Adrenal gland (tissue), 5 donors: ENCODE results near the gene ATRAID.
"Not testable (repeated sequence)": the region's sequence is repeated elsewhere in the genome, so short reads cannot be mapped to it uniquely, and the experiment has no call there.

Source experiments
- CTCF ChIP-seq, 6 experiments: fragments of 450-650 bp in 4 of 6; fragments of 200-600 bp in 2 of 6; sonication (generic) in 1 of 6; IDR thresholded peaks; 1 replicate in 5 of 6; 2 replicates in 1 of 6; pipeline versions ENCODE4 v1.5.1 to v1.8.0; 2016 to 2021; ENCODE audit warnings: antibody characterized with exemption in 6 of 6, mild to moderate bottlenecking in 2 of 6, moderate library complexity in 1 of 6
- POLR2A ChIP-seq, 2 donors: fragments of 450-650 bp; IDR thresholded peaks; one replicate each; pipeline ENCODE4 v1.6.1; 2017; ENCODE audit warnings: antibody characterized with exemption in 2 of 2, mild to moderate bottlenecking in 2 of 2, moderate library complexity in 1 of 2
- donor health status: DM: no; HTN: no; CAD: no.

DNA sequence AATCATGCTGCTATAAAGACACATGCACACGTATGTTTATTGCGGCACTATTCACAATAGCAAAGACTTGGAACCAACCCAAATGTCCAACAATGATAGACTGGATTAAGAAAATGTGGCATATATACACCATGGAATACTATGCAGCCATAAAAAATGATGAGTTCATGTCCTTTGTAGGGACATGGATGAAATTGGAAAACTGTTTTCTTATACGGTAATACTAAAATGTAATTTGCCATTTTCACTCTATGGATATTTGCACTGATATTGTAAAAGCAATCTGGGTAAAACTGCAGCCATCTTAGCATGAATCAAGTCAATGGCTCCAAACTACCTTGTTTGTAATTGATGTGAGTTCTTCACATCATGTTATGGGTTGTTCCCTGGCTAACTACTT is 16.0 kb upstream of the ATRAID start:
- not testable (repeated sequence) for TF ChIP-seq CTCF, POLR2A (IDR thresholded peaks at IDR 0.05)
